Caco-2 (cell line): ENCODE data around the gene PHF13. TPM values are rescaled to one million over a fixed set of nuclear protein-coding genes. Genes with fewer than 3 reads are reported as not detected.

Experiments
- BruUV-seq: library from RNA; stranded (reverse); fragments of 400-500 nt; replicated peaks from 2 replicates; lab custom pipeline; 2021; lab: Mats Ljungman, UMichigan
- CTCF ChIA-PET: fragments of 300-600 bp; sonication (Branson Sonifier 250); formaldehyde crosslinking; loops from one replicate; lab custom pipeline; 2022; ENCODE audit warnings: antibody characterized with exemption; lab: Charles Lee
- POLR2A ChIA-PET: fragments of 300-600 bp; sonication (Branson Sonifier 250); formaldehyde crosslinking; loops from one replicate; lab custom pipeline; 2022; ENCODE audit warnings: antibody characterized with exemption; lab: Charles Lee
- DNase-seq, 2 experiments: peaks; one replicate each; pipeline versions ENCODE4 v3.0.0 to v3.0.0-alpha.2; 2020 to 2022
- H3K27me3 ChIP-seq: replicated peaks from 2 replicates; pipeline ENCODE4 v1.6.0; 2011; ENCODE audit warnings: low read length; ENCODE audit not compliant: control insufficient read depth, insufficient read depth
- H3K36me3 ChIP-seq: 2 replicates; pipeline ENCODE4 v1.5.1; 2011; ENCODE audit warnings: low read length; ENCODE audit not compliant: control insufficient read depth, insufficient read depth
- H3K4me1 ChIP-seq: fragments of 250-450 bp; sonication (Bioruptor Pico); 2 replicates; pipeline ENCODE4 v1.5.1; 2020; ENCODE audit warnings: mild to moderate bottlenecking
- H3K4me3 ChIP-seq: 2 replicates; pipeline ENCODE4 v1.5.1; 2011; ENCODE audit warnings: low read depth, mild to moderate bottlenecking, control low read depth, low read length
- H3K9me3 ChIP-seq: fragments of 250-450 bp; sonication (Bioruptor Pico); 2 replicates; pipeline ENCODE4 v1.5.1; 2020; ENCODE audit warnings: mild to moderate bottlenecking, moderate library complexity
- H3K27ac Mint-ChIP-seq: one replicate; pipeline ENCODE4 v1.8.0; 2022; ENCODE audit warnings: mixed read lengths; ENCODE audit not compliant: unreplicated experiment
- H3K27me3 Mint-ChIP-seq: one replicate; pipeline ENCODE4 v1.8.0; 2022; ENCODE audit warnings: mixed read lengths; ENCODE audit not compliant: insufficient read depth, unreplicated experiment
- H3K36me3 Mint-ChIP-seq: one replicate; pipeline ENCODE4 v1.8.0; 2022; ENCODE audit warnings: mild to moderate bottlenecking, mixed read lengths; ENCODE audit not compliant: insufficient read depth, unreplicated experiment
- H3K4me1 Mint-ChIP-seq: one replicate; pipeline ENCODE4 v1.8.0; 2022; ENCODE audit warnings: low read depth, mixed read lengths; ENCODE audit not compliant: unreplicated experiment
- H3K4me3 Mint-ChIP-seq: one replicate; pipeline ENCODE4 v1.8.0; 2022; ENCODE audit warnings: mild to moderate bottlenecking, moderate library complexity, mixed read lengths; ENCODE audit not compliant: unreplicated experiment
- H3K9me3 Mint-ChIP-seq: one replicate; pipeline ENCODE4 v1.8.0; 2022; ENCODE audit warnings: mixed read lengths; ENCODE audit not compliant: unreplicated experiment
- intact Hi-C: fragments of 100-400 bp; cut with micrococcal nuclease; formaldehyde crosslinking; loops from one replicate; pipeline ENCODE4 v1.10.0; 2022; ENCODE audit not compliant: unreplicated experiment
- total RNA-seq: library from RNA; stranded (reverse); gene quantifications from 2 replicates; pipeline ENCODE4 v1.2.3, GENCODE V29; 2022
- TF ChIP-seq, protein P1 (sequence below), 2 experiments: fragments of 200-600 bp in 1 of 2; IDR thresholded peaks; 1 replicate in 1 of 2; 2 replicates in 1 of 2; pipeline versions ENCODE4 v1.5.1 to v1.8.0; 2011 to 2022; ENCODE audit warnings: antibody characterized with exemption in 1 of 2, control low read depth in 1 of 2, inconsistent platforms in 1 of 2, low read depth in 1 of 2, low read length in 1 of 2, mild to moderate bottlenecking in 1 of 2, moderate library complexity in 1 of 2; ENCODE audit not compliant: insufficient read depth in 1 of 2, severe bottlenecking in 1 of 2, unreplicated experiment in 1 of 2

Gene PHF13
- total RNA-seq, 1 experiment from 2014 or later, result 21.8 TPM

DNA sequence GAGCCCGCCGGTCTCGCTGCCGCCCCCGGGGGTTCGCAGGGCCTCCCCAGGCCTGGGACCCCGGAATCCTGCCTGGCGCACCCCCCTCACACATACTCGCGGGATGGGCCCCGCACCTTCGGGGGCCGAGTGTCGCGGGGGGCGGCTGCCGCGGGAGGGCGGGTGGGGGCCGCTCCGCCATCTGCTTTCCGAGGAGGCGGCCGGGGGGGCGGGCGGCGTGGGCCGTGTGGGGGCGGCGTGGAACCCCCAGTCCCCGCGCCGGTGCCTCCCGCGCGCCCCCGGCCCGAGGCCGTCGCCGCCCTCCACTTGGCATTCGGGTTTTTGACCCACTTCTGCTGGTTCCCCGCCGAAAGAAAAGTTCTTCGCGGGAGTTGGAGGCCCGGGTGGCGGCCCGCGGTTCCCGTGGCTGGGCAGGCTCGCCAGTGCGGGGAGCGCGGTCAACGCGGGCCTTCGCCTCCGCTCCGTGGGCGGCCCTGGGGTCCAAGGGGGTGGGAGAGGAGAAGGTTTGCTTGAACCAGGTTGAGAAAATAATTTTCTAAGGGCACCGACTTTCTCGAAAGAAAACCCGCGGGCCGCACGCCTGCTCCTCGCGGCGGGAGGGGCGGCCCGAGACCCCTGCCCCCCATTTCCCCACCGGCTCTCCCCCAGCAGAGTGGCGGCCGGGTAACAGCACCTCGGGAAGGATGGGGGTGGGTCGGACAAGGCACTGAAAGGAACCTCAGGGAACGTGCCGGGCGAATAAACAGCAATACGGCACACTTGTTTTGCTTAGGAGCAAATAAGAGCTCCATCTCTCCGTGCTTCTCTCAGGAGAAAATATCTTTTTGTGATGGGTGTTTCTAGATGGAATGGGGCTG, 1.6 kb downstream of the PHF13 start:
- H3K27ac Mint-ChIP-seq, result no peak overlapping the region
- H3K4me1 ChIP-seq, result peaks cover 6% of the 10 kb centered on the region; the same call in 1 of the 2 replicates
- ChIA-PET CTCF (no interaction called here), POLR2A (interaction anchor here (0.6 kb wide), 1 partner anchor 14 kb away, joined by 3 read pairs; no protein-coding TSS in a partner anchor)
- no peaks in the 10 kb centered on the region for H3K27me3 ChIP-seq
- BruUV-seq, result no TSS peak
- H3K36me3 ChIP-seq, result peaks cover under 1% of the 10 kb centered on the region; the same call in 1 of the 2 replicates
- H3K9me3 Mint-ChIP-seq, result no peaks in the 10 kb centered on the region
- H3K9me3 ChIP-seq, result no peaks in the 10 kb centered on the region
- peaks cover 25% of the 10 kb centered on the region for H3K36me3 Mint-ChIP-seq
- H3K4me3 Mint-ChIP-seq, result peak overlapping the region; percentile 62
- peak overlapping the region; percentile 76 for H3K4me3 ChIP-seq
- H3K4me1 Mint-ChIP-seq, result peaks cover 6% of the 10 kb centered on the region
- DNase-seq, result no peak
- TF ChIP-seq, protein P1, sequence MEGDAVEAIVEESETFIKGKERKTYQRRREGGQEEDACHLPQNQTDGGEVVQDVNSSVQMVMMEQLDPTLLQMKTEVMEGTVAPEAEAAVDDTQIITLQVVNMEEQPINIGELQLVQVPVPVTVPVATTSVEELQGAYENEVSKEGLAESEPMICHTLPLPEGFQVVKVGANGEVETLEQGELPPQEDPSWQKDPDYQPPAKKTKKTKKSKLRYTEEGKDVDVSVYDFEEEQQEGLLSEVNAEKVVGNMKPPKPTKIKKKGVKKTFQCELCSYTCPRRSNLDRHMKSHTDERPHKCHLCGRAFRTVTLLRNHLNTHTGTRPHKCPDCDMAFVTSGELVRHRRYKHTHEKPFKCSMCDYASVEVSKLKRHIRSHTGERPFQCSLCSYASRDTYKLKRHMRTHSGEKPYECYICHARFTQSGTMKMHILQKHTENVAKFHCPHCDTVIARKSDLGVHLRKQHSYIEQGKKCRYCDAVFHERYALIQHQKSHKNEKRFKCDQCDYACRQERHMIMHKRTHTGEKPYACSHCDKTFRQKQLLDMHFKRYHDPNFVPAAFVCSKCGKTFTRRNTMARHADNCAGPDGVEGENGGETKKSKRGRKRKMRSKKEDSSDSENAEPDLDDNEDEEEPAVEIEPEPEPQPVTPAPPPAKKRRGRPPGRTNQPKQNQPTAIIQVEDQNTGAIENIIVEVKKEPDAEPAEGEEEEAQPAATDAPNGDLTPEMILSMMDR (IDR thresholded peaks at IDR 0.05; ENCODE audit: insufficient read depth in 1 of 2, low read depth in 1 of 2, low read length in 1 of 2, severe bottlenecking in 1 of 2, unreplicated experiment in 1 of 2), result no peak
- H3K27me3 Mint-ChIP-seq, result no peaks in the 10 kb centered on the region
- intact Hi-C loops, result no loop called here

DNA sequence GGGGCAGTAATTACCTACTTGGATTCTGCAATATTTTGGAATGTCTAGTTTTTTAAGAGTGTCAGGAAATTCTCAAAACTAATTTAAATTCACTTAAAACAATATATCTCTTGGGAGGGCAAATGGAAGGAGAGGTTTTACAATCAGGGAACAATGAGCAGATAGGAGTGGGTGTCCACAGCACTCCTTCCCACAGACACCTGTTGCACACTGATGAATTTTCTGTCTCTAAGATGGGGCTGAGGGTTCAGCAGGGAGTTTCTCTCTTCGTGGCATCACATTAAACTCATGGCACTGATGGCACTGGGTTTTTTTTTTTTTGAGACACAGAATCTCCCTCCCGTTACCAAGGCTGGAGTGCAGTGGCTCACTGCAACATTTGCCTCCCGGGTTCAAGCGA, 5.5 kb downstream of the PHF13 start:
- Mint-ChIP-seq H3K9me3 (no peaks in the 10 kb centered on the region), H3K4me1 (no peaks in the 10 kb centered on the region), H3K27ac (no peak overlapping the region), H3K4me3 (no peak overlapping the region), H3K36me3 (peaks cover 47% of the 10 kb centered on the region), H3K27me3 (no peaks in the 10 kb centered on the region)
- TF ChIP-seq, protein P1 (IDR thresholded peaks at IDR 0.05; ENCODE audit: insufficient read depth in 1 of 2, low read depth in 1 of 2, low read length in 1 of 2, severe bottlenecking in 1 of 2, unreplicated experiment in 1 of 2), result no peak
- H3K4me1 ChIP-seq, result no peaks in the 10 kb centered on the region
- intact Hi-C loops, result no loop called here
- peaks cover 2% of the 10 kb centered on the region; the same call in 1 of the 2 replicates for H3K36me3 ChIP-seq
- H3K9me3 ChIP-seq, result no peaks in the 10 kb centered on the region
- no peak for DNase-seq
- POLR2A ChIA-PET, result no interaction called here
- CTCF ChIA-PET, result no interaction called here
- no peaks in the 10 kb centered on the region for H3K27me3 ChIP-seq
- H3K4me3 ChIP-seq, result no peak overlapping the region
- BruUV-seq, result no TSS peak

DNA sequence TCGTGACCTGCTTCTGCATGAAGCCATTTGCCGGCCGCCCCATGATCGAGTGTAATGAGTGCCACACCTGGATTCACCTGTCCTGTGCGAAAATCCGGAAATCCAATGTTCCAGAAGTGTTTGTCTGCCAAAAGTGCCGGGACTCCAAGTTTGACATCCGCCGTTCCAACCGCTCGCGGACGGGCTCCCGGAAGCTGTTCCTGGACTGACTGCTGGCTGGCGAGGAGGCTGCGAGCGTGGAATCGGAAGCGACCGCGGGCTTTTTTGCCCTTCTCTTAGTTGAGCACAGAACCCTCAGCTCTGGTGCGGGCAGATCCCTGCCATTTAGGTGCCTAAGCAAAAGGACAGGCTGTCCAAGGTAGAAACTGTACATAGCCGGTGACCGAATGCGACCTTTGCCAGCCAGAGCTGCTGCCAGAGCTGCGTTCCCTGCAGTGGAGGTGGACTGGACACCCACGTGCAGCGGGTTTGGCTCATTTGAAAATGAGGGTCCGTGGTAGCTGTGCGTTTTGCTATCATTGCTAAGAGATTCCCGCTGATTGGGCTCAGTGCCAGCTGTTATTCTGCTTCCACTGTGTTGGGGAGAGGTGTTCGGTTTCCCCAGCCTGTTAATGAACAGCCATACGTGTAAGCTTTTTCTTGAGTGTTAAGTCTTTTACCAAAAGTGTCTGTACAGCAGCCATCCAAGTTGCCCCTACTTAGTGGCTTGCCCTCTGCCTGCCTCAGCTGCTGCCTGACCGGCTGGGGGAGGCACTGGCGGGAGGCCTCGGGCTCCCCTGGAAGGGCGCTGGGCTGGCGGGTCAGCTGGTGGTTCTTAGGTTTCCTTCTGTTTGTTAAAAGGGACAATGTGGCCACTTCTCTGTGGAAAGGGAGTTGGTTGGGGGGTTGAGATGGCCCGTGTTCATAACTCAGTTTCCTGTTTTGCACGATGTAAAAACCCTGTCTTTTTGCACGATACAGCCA, 8.2 kb downstream of the PHF13 start:
- Histone ChIP-seq H3K36me3 (peaks cover 2% of the 10 kb centered on the region; the same call in 1 of the 2 replicates), H3K4me1 (no peaks in the 10 kb centered on the region), H3K4me3 (no peak overlapping the region), H3K27me3 (no peaks in the 10 kb centered on the region), H3K9me3 (no peaks in the 10 kb centered on the region)
- Mint-ChIP-seq H3K4me1 (no peaks in the 10 kb centered on the region), H3K4me3 (no peak overlapping the region), H3K27me3 (no peaks in the 10 kb centered on the region), H3K36me3 (peaks cover 55% of the 10 kb centered on the region), H3K9me3 (no peaks in the 10 kb centered on the region), H3K27ac (no peak overlapping the region)
- TF ChIP-seq, protein P1 (IDR thresholded peaks at IDR 0.05; ENCODE audit: insufficient read depth in 1 of 2, low read depth in 1 of 2, low read length in 1 of 2, severe bottlenecking in 1 of 2, unreplicated experiment in 1 of 2), result no peak
- POLR2A ChIA-PET, result no interaction called here
- BruUV-seq, result no TSS peak
- CTCF ChIA-PET, result interaction anchor here (0.6 kb wide), 1 partner anchor 9 kb away, joined by 3 read pairs; no protein-coding TSS in a partner anchor
- intact Hi-C loops, result no loop called here
- no peak for DNase-seq
